SK-N-SH treated with all-trans-retinoic acid at 6 μM for 48 hours (cell line): ENCODE data around the gene LSMEM2.
"Not testable (repeated sequence)": the region's sequence is repeated elsewhere in the genome, so short reads cannot be mapped to it uniquely, and the experiment has no call there.

ENCODE experiments used
- ATAC-seq: fragments of 200-7000 bp; cut with Tn5 transposase; 3 replicates; pipeline ENCODE4 v1.9.1; 2020; ENCODE audit warnings: mild to moderate bottlenecking, moderate library complexity
- ARNTL ChIP-seq: fragments of 450-650 bp; formaldehyde crosslinking; IDR thresholded peaks from 2 replicates; pipeline ENCODE4 v1.5.0; 2020; ENCODE audit warnings: low read depth, mild to moderate bottlenecking, moderate library complexity, borderline replicate concordance
- CREB5 ChIP-seq: fragments of 250-450 bp; sonication (Bioruptor Pico); IDR thresholded peaks from 2 replicates; pipeline ENCODE4 v1.5.1; 2020; ENCODE audit warnings: low read depth, mild to moderate bottlenecking, moderate library complexity
- CSDC2 ChIP-seq: fragments of 250-450 bp; sonication (Bioruptor Pico); IDR thresholded peaks from 2 replicates; pipeline ENCODE4 v1.5.0; 2020; ENCODE audit warnings: mild to moderate bottlenecking, moderate library complexity
- CSRNP3 ChIP-seq: fragments of 250-450 bp; sonication (Bioruptor Pico); IDR thresholded peaks from 2 replicates; pipeline ENCODE4 v1.5.1; 2021; ENCODE audit warnings: mild to moderate bottlenecking, moderate library complexity
- ESRRG ChIP-seq: fragments of 250-450 bp; sonication (Bioruptor Pico); IDR thresholded peaks from 2 replicates; pipeline ENCODE4 v1.6.1; 2021; ENCODE audit warnings: mild to moderate bottlenecking
- GLIS3 ChIP-seq: fragments of 250-450 bp; sonication (Bioruptor Pico); IDR thresholded peaks from 2 replicates; pipeline ENCODE4 v1.5.0; 2020; ENCODE audit warnings: mild to moderate bottlenecking, moderate library complexity
- ISL1 ChIP-seq: fragments of 250-450 bp; sonication (Bioruptor Pico); IDR thresholded peaks from 2 replicates; pipeline ENCODE4 v2.1.2; 2022; ENCODE audit warnings: mild to moderate bottlenecking, moderate library complexity
- OSR1 ChIP-seq: fragments of 250-450 bp; sonication (Bioruptor Pico); IDR thresholded peaks from 2 replicates; pipeline ENCODE4 v1.8.0; 2022; ENCODE audit warnings: moderate library complexity, mild to moderate bottlenecking, inconsistent platforms
- PATZ1 ChIP-seq: fragments of 250-450 bp; sonication (Bioruptor Pico); IDR thresholded peaks from 2 replicates; pipeline ENCODE4 v1.8.0; 2020; ENCODE audit warnings: mild to moderate bottlenecking, moderate library complexity, borderline replicate concordance
- POU6F1 ChIP-seq: fragments of 250-450 bp; sonication (Bioruptor Pico); IDR thresholded peaks from 2 replicates; pipeline ENCODE4 v1.8.0; 2021; ENCODE audit warnings: low read depth, mild to moderate bottlenecking, moderate library complexity, borderline replicate concordance
- RARB ChIP-seq: fragments of 250-450 bp; sonication (Bioruptor Pico); IDR thresholded peaks from 2 replicates; pipeline ENCODE4 v1.8.0; 2021; ENCODE audit warnings: mild to moderate bottlenecking, moderate library complexity
- SNAI2 ChIP-seq: fragments of 250-450 bp; sonication (Bioruptor Pico); IDR thresholded peaks from 2 replicates; pipeline ENCODE4 v1.5.0; 2020; ENCODE audit warnings: mild to moderate bottlenecking, moderate library complexity
- TCF4 ChIP-seq: fragments of 250-450 bp; sonication (Bioruptor Pico); IDR thresholded peaks from 2 replicates; pipeline ENCODE4 v1.8.0; 2021; ENCODE audit warnings: mild to moderate bottlenecking, moderate library complexity, borderline replicate concordance
- TOX ChIP-seq: fragments of 250-450 bp; sonication (Bioruptor Pico); IDR thresholded peaks from 2 replicates; pipeline ENCODE4 v1.8.0; 2021; ENCODE audit warnings: mild to moderate bottlenecking, moderate library complexity, borderline replicate concordance
- TSHZ2 ChIP-seq: fragments of 250-450 bp; sonication (Bioruptor Pico); IDR thresholded peaks from 2 replicates; pipeline ENCODE4 v1.5.0; 2020; ENCODE audit warnings: mild to moderate bottlenecking, moderate library complexity
- ZFP3 ChIP-seq: fragments of 250-450 bp; sonication (Bioruptor Pico); IDR thresholded peaks from 2 replicates; pipeline ENCODE4 v1.5.0; 2020; ENCODE audit warnings: mild to moderate bottlenecking, moderate library complexity
- ZFP30 ChIP-seq: fragments of 450-650 bp; formaldehyde crosslinking; IDR thresholded peaks from 2 replicates; pipeline ENCODE4 v1.5.0; 2022; ENCODE audit warnings: mild to moderate bottlenecking, moderate library complexity
- ZNF565 ChIP-seq: fragments of 450-650 bp; formaldehyde crosslinking; conservative IDR thresholded peaks from 2 replicates; pipeline ENCODE4 v1.5.0; 2020; ENCODE audit warnings: low read depth, mild to moderate bottlenecking, moderate library complexity
- ZNF70 ChIP-seq: fragments of 450-650 bp; formaldehyde crosslinking; IDR thresholded peaks from 2 replicates; pipeline ENCODE4 v1.5.0; 2020; ENCODE audit warnings: mild to moderate bottlenecking, moderate library complexity
- ZNF8 ChIP-seq: fragments of 450-650 bp; formaldehyde crosslinking; IDR thresholded peaks from 2 replicates; pipeline ENCODE4 v1.5.0; 2020; ENCODE audit warnings: mild to moderate bottlenecking, moderate library complexity

The LSMEM2 gene

GRCh38 chr3:50260942-50261441 is 17.9 kb upstream of the LSMEM2 start:
- no peak for TF ChIP-seq ZNF8 (CRISPR knock-in tag)
- TF ChIP-seq, all 23 proteins: peak for 0
- no peak for ATAC-seq

GRCh38 chr3:50261505-50261904 is 17.4 kb upstream of the LSMEM2 start:
- no peak for ATAC-seq
- TF ChIP-seq ESRRG, result no peak
- TF ChIP-seq GLIS3, result no peak
- TF ChIP-seq ZNF565, result no peak
- no peak for TF ChIP-seq CREB5 (CRISPR knock-in tag)
- no peak for TF ChIP-seq CSRNP3 (CRISPR knock-in tag)
- TF ChIP-seq POU6F1 (CRISPR knock-in tag), result no peak
- no peak for TF ChIP-seq RARB (CRISPR knock-in tag)
- no peak for TF ChIP-seq CSDC2
- TF ChIP-seq PATZ1 (CRISPR knock-in tag), result no peak
- no peak for TF ChIP-seq ZNF8 (CRISPR knock-in tag)
- no peak for TF ChIP-seq SNAI2 (CRISPR knock-in tag)
- no peak for TF ChIP-seq TCF4 (CRISPR knock-in tag)
- TF ChIP-seq ZFP30 (CRISPR knock-in tag), result no peak
- TF ChIP-seq ZFP3, result no peak
- TF ChIP-seq ARNTL (CRISPR knock-in tag), result no peak
- TF ChIP-seq ISL1, result no peak
- TF ChIP-seq TOX (CRISPR knock-in tag), result no peak
- TF ChIP-seq TSHZ2 (CRISPR knock-in tag), result no peak
- TF ChIP-seq OSR1, result no peak

- not testable (repeated sequence) for ATAC-seq
Measured at GRCh38 chr3:50262200-50262599, 16.7 kb upstream of the LSMEM2 start.

GRCh38 chr3:50262778-50263177 is 16.1 kb upstream of the LSMEM2 start:
- TF ChIP-seq OSR1 (no peak), GLIS3 (no peak), ZNF70 (CRISPR knock-in tag) (no peak), PATZ1 (CRISPR knock-in tag) (no peak), TOX (CRISPR knock-in tag) (no peak)
- no peak for ATAC-seq
